ENCODE data around the gene SYT12.

DNA sequence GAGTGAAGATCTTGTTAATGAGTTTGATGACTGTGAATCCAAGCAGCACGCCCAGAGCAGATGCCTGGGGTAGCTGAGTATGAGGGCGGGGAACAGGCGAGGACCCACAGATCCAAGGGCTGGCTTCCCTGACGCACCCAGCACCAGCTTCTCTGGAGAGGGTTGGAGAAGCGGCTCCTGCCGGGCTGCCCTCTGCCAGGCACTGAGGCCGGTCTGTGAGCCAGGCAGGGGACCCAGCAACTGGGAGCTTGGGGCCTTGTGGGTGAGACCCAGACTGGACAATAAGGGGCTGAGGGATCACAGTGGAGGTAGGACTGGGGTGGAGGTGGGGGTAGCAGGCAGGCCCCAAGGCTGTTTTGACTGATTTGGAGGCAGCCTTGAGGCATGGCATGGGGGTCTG is 8.6 kb upstream of the SYT12 start:
- TF ChIP-seq, protein P1, sequence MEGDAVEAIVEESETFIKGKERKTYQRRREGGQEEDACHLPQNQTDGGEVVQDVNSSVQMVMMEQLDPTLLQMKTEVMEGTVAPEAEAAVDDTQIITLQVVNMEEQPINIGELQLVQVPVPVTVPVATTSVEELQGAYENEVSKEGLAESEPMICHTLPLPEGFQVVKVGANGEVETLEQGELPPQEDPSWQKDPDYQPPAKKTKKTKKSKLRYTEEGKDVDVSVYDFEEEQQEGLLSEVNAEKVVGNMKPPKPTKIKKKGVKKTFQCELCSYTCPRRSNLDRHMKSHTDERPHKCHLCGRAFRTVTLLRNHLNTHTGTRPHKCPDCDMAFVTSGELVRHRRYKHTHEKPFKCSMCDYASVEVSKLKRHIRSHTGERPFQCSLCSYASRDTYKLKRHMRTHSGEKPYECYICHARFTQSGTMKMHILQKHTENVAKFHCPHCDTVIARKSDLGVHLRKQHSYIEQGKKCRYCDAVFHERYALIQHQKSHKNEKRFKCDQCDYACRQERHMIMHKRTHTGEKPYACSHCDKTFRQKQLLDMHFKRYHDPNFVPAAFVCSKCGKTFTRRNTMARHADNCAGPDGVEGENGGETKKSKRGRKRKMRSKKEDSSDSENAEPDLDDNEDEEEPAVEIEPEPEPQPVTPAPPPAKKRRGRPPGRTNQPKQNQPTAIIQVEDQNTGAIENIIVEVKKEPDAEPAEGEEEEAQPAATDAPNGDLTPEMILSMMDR (conservative IDR thresholded peaks at IDR 0.05; ENCODE audit: low read depth, low read length), result no peak
- no peak for TF ChIP-seq EZH2phosphoT487 (IDR thresholded peaks at IDR 0.05; ENCODE audit: borderline replicate concordance, low read length)

All from PC-3 (cell line).